ENCODE data around the gene PGP. TPM values are rescaled to one million over a fixed set of nuclear protein-coding genes. Genes with fewer than 3 reads are reported as not detected.

Gene PGP
- total and polyA plus RNA-seq, 3 experiments from 2014 or later: 14.7 to 30.9 (median 27.3) TPM

DNA sequence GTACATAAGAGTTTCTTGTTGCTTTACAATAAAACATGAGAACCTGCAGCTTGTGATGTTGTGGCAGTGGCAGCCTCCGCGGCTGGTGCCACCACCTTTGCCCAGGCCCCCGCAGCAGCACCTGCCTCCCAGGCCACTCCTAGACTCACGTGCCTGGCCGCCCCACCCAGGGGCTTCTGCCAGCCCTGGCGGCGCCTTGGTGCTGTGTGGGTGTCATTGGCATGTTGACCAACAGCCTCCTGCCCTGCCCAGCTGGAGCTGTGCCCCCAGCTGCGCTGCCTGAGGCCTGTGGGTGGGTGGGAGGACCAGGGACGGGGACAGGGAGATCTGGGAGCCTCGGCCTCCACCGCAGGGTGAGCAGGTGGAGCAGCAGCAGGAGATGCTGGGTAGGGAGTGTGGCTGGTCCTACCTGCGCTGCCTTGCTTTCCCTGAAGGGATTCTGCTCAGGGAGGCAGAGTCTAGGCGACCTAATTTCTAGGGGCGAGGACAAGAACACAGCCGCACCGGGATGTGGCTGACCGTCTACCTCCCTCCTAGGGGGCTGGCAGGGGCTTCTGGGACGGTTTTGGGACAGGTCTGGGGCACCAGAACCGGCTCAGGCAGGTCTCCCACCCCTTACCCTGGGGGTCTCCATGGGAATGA lies 21.2 kb upstream of the PGP start:
- Histone ChIP-seq H3K27ac (ENCODE audit: low read depth, low read length) (no peak overlapping the region), H3K4me3 (ENCODE audit: low read length) (no peak overlapping the region), H3K27me3 (ENCODE audit: insufficient read depth, low read length, poor library complexity, severe bottlenecking) (no peaks in the 10 kb centered on the region), H3K4me1 (ENCODE audit: insufficient read depth, low read length) (no peaks in the 10 kb centered on the region), H3K36me3 (ENCODE audit: insufficient read depth, low read length) (no peaks in the 10 kb centered on the region), H3K9me3 (ENCODE audit: low read length) (no peaks in the 10 kb centered on the region)
- DNase-seq: no peak
- H3K9me3 Mint-ChIP-seq: no peaks in the 10 kb centered on the region
- H3K27me3 Mint-ChIP-seq: no peaks in the 10 kb centered on the region
- H3K4me1 Mint-ChIP-seq: peaks cover 0 to 3% (median 0%) of the 10 kb centered on the region in 3 donors
- H3K4me3 Mint-ChIP-seq: no peak overlapping the region
- peaks cover 0 to 39% (median 0%) of the 10 kb centered on the region in 3 donors for H3K36me3 Mint-ChIP-seq
- CTCF ChIA-PET: interaction anchor here (0.8 kb wide), 1 partner anchor 22 kb away, joined by 3 read pairs; no protein-coding TSS in a partner anchor
- H3K27ac Mint-ChIP-seq: no peak overlapping the region
- POLR2A ChIA-PET: interaction anchor here (0.8 kb wide), 1 partner anchor 21 kb away, joined by 3 read pairs; the partner anchor contains the start of gene PGP

DNA sequence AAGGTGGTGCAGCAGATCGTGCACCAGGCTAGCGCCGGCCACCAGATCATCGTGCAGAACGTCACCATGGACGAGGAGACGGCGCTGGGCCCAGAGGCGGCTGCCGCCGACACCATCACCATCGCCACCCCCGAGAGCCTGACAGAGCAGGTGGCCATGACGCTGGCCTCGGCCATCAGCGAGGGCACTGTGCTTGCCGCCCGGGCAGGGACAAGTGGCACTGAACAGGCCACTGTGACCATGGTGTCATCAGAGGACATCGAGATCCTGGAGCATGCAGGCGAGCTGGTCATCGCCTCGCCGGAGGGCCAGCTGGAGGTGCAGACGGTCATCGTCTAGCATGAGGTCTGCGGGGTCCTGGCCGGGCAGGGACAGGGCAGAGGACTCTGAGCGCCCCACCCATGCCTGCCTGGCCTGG lies 20.6 kb upstream of the PGP start:
- no peaks in the 10 kb centered on the region for H3K27me3 Mint-ChIP-seq
- no peaks in the 10 kb centered on the region for H3K36me3 ChIP-seq (ENCODE audit: insufficient read depth, low read length)
- CTCF ChIA-PET: no interaction called here

DNA sequence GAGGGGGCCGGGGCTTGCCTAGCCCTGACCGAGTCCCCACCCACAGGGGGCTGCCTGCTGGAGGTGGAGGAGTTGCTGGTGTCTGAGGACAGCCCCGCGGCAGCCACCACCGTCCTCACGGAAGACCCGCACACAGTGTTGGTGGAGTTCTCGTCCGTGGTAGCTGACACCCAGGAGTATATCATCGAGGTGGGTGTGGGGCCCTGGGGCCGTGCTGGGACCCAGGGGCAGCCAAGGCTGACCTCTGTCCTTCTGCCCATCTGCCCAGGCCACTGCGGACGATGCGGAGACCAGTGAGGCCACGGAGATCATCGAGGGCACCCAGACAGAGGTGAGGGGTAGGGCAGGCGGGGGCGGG lies 20.2 kb upstream of the PGP start:
- no peak overlapping the region for H3K4me3 Mint-ChIP-seq
- Histone ChIP-seq H3K27ac (ENCODE audit: low read depth, low read length) (no peak overlapping the region), H3K27me3 (ENCODE audit: insufficient read depth, low read length, poor library complexity, severe bottlenecking) (no peaks in the 10 kb centered on the region), H3K4me3 (ENCODE audit: low read length) (no peak overlapping the region), H3K4me1 (ENCODE audit: insufficient read depth, low read length) (no peaks in the 10 kb centered on the region), H3K36me3 (ENCODE audit: insufficient read depth, low read length) (peaks cover 2% of the 10 kb centered on the region), H3K9me3 (ENCODE audit: low read length) (no peaks in the 10 kb centered on the region)
- peaks cover 0 to 47% (median 0%) of the 10 kb centered on the region in 3 donors for H3K36me3 Mint-ChIP-seq
- H3K27ac Mint-ChIP-seq: no peak overlapping the region
- no peaks in the 10 kb centered on the region for H3K9me3 Mint-ChIP-seq
- CTCF ChIA-PET: no interaction called here
- H3K27me3 Mint-ChIP-seq: no peaks in the 10 kb centered on the region
- H3K4me1 Mint-ChIP-seq: peaks cover 0 to 3% (median 0%) of the 10 kb centered on the region in 3 donors
- no peak for DNase-seq
- POLR2A ChIA-PET: no interaction called here

More for the DNA sequence above, 20.6 kb upstream of the PGP start:
- no peaks in the 10 kb centered on the region for H3K9me3 ChIP-seq (ENCODE audit: low read length)
- no peak overlapping the region for H3K27ac ChIP-seq (ENCODE audit: low read depth, low read length)
- no peak overlapping the region for H3K4me3 Mint-ChIP-seq
- peak in 1 of 5 donors; percentile 48 for DNase-seq
- H3K27me3 ChIP-seq (ENCODE audit: insufficient read depth, low read length, poor library complexity, severe bottlenecking): no peaks in the 10 kb centered on the region
- H3K4me1 Mint-ChIP-seq: peaks cover 0 to 3% (median 0%) of the 10 kb centered on the region in 3 donors
- no peaks in the 10 kb centered on the region for H3K4me1 ChIP-seq (ENCODE audit: insufficient read depth, low read length)
- H3K9me3 Mint-ChIP-seq: no peaks in the 10 kb centered on the region
- H3K27ac Mint-ChIP-seq: no peak overlapping the region
- no peak overlapping the region for H3K4me3 ChIP-seq (ENCODE audit: low read length)
- H3K36me3 Mint-ChIP-seq: peaks cover 0 to 42% (median 0%) of the 10 kb centered on the region in 3 donors
- POLR2A ChIA-PET: no interaction called here

DNA sequence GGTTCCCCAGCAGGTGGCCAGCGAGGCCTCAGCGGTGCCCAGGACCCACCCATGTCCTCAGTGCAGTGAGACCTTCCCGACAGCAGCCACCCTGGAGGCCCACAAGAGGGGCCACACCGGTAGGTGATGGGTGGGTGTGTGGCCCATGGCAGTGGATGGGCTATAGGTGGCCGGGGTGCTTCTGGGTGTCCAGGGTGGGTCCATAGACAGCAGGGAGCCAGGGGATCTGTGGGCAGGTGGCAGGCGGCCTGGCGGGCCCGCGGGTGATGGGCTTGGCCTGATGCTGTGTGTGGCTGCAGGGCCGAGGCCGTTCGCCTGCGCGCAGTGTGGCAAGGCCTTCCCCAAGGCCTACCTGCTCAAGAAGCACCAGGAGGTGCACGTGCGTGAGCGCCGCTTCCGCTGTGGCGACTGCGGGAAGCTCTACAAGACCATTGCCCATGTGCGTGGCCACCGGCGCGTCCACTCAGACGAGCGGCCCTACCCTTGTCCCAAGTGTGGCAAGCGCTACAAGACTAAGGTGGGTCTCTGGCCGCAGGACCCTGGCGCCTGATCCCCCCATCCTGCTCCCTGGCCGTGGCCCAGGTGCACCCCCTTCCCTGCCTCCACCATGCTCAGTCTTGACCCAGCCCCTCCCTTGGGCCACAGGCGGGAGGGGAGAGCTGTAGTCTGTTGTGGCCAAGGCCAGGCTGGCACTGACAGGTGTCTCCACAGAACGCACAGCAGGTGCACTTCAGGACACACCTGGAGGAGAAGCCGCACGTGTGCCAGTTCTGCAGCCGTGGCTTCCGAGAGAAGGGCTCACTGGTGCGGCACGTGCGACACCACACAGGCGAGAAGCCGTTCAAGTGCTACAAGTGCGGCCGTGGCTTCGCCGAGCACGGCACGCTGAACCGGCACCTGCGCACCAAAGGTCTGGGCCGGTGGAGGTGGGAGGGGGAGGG lies 19.5 kb upstream of the PGP start:
- Mint-ChIP-seq H3K36me3 (peaks cover 0 to 53% (median 0%) of the 10 kb centered on the region in 3 donors), H3K4me1 (peaks cover 0 to 3% (median 0%) of the 10 kb centered on the region in 3 donors), H3K9me3 (no peaks in the 10 kb centered on the region), H3K27me3 (no peaks in the 10 kb centered on the region), H3K27ac (no peak overlapping the region), H3K4me3 (no peak overlapping the region)
- Histone ChIP-seq H3K27me3 (ENCODE audit: insufficient read depth, low read length, poor library complexity, severe bottlenecking) (no peaks in the 10 kb centered on the region), H3K9me3 (ENCODE audit: low read length) (no peaks in the 10 kb centered on the region), H3K4me1 (ENCODE audit: insufficient read depth, low read length) (no peaks in the 10 kb centered on the region), H3K27ac (ENCODE audit: low read depth, low read length) (no peak overlapping the region), H3K4me3 (ENCODE audit: low read length) (no peak overlapping the region), H3K36me3 (ENCODE audit: insufficient read depth, low read length) (peaks cover 9% of the 10 kb centered on the region)
- CTCF ChIA-PET: no interaction called here
- peak in 1 of 5 donors; percentile 47 for DNase-seq
- POLR2A ChIA-PET: no interaction called here

DNA sequence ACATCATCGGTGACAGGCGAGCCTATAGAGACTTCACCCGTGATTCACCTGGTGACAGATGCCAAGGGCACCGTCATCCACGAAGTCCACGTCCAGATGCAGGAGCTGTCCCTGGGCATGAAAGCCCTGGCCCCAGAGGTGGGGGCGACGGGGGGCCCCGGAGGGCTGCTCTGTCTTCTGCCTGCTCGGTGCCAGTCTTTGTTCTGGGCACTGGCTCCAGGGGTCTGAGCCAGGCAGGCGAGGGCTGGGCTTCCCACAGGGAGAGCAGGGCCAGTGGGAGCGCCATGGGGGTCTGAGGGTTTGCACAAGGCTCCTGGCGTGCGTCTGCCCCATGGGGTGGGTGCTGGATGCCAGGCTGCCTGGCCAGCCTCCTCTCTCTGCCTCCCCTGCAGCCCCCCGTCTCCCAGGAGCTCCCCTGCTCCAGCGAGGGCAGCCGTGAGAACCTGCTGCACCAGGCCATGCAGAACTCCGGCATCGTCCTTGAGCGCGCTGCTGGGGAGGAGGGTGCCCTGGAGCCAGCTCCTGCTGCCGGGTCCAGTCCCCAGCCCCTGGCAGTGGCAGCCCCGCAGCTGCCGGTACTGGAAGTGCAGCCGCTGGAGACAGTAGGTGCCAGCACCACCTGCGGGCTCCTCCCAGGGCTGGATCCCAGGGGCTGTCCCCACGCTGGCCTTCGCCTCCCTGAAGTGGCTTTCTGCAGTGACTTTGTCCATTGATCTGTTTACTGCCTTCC lies 18.6 kb upstream of the PGP start:
- H3K27ac Mint-ChIP-seq: no peak overlapping the region
- no peak overlapping the region for H3K27ac ChIP-seq (ENCODE audit: low read depth, low read length)
- no peak overlapping the region for H3K4me3 ChIP-seq (ENCODE audit: low read length)
- no peaks in the 10 kb centered on the region for H3K4me1 ChIP-seq (ENCODE audit: insufficient read depth, low read length)
- no peaks in the 10 kb centered on the region for H3K9me3 Mint-ChIP-seq
- no peaks in the 10 kb centered on the region for H3K27me3 Mint-ChIP-seq
- CTCF ChIA-PET: no interaction called here
- POLR2A ChIA-PET: no interaction called here
- H3K4me3 Mint-ChIP-seq: no peak overlapping the region
- H3K27me3 ChIP-seq (ENCODE audit: insufficient read depth, low read length, poor library complexity, severe bottlenecking): no peaks in the 10 kb centered on the region
- no peak for DNase-seq
- H3K36me3 Mint-ChIP-seq: peaks cover 0 to 59% (median 0%) of the 10 kb centered on the region in 3 donors
- peaks cover 0 to 3% (median 0%) of the 10 kb centered on the region in 3 donors for H3K4me1 Mint-ChIP-seq
- H3K9me3 ChIP-seq (ENCODE audit: low read length): no peaks in the 10 kb centered on the region
- H3K36me3 ChIP-seq (ENCODE audit: insufficient read depth, low read length): peaks cover 10% of the 10 kb centered on the region

DNA sequence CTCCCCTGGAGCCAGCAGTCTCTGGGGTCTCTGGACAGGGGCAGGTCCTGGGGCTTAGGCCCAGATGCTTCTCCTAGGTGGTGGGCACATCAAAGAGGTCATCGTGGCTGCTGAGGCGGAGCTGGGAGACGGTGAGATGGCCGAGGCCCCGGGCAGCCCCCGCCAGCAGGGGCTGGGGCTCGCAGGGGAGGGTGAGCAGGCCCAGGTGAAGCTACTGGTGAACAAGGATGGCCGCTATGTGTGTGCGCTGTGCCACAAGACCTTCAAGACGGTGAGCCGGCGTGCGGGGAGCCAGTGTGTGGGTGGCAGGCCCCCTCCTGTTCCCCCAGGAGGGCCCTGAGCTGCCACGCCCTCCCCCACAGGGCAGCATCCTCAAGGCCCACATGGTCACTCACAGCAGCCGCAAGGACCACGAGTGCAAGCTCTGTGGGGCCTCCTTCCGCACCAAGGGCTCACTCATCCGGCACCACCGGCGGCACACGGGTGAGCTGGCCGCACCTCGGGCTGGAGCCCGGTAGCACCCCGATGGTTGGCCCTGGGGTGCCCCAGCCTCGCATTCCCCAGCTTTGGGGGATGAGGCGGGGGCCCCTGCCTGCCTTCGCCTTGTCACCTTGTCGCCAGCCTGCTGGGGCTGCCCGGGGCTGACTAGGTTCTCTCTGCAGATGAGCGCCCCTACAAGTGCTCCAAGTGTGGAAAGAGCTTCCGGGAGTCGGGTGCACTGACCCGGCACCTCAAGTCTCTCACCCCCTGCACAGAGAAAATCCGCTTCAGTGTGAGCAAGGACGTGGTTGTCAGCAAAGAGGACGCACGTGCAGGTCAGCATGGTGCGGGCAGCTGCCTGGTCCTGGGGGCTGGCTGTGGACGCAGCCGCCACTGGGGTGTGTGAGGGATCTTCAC lies 17.7 kb upstream of the PGP start:
- no peaks in the 10 kb centered on the region for H3K27me3 Mint-ChIP-seq
- peaks cover 0 to 64% (median 0%) of the 10 kb centered on the region in 3 donors for H3K36me3 Mint-ChIP-seq
- Histone ChIP-seq H3K27me3 (ENCODE audit: insufficient read depth, low read length, poor library complexity, severe bottlenecking) (no peaks in the 10 kb centered on the region), H3K36me3 (ENCODE audit: insufficient read depth, low read length) (peaks cover 10% of the 10 kb centered on the region), H3K27ac (ENCODE audit: low read depth, low read length) (no peak overlapping the region), H3K9me3 (ENCODE audit: low read length) (no peaks in the 10 kb centered on the region), H3K4me3 (ENCODE audit: low read length) (no peak overlapping the region), H3K4me1 (ENCODE audit: insufficient read depth, low read length) (no peaks in the 10 kb centered on the region)
- no peak for DNase-seq
- no peaks in the 10 kb centered on the region for H3K9me3 Mint-ChIP-seq
- H3K4me1 Mint-ChIP-seq: peaks cover 0 to 3% (median 0%) of the 10 kb centered on the region in 3 donors
- ChIA-PET POLR2A (no interaction called here), CTCF (no interaction called here)
- no peak overlapping the region for H3K4me3 Mint-ChIP-seq
- H3K27ac Mint-ChIP-seq: no peak overlapping the region

DNA sequence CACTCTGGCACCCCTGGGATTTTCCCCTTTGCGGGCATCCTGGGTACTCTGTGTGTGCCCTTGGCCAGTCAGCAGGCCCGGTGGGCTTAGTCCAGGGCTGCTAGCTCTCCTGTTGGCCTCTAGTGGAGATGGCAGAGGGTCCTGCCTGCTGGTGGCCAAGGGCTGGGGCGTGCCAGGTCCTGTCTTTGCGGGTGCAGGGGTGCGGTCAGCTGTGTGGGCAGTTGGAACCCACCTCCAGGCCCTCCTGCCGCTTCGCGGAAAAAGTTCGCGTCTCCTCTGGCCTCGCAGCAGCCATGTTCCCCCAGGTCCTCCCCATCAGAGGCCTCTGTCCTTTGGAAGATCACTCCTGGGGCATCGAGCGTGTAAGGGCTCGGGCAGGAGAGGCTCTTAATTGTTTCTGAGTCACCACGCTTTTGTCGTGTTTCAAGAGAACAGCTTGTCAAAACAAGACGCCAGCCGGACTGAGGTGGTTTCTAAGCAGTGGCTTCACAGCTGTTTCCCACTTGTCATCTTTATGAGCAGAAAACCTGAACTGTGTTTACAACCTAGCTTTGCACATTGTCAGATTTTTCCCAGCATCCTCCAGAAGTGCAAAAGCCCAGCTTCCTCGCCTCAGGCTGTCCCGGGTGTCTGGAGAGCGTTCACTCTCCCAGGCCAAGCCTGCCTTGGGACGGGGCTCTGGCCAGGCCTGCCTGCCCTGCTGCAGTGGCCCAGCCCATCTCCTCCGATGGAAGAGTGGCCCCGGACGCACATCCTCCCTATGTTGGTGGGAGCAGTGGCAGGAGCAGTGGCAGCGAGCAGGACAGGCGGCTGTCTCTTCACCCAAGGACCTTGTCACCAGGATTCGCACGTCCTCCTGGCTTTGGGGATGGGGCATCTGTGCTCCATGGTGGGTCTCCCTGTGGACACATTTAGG lies 16.6 kb upstream of the PGP start:
- H3K36me3 Mint-ChIP-seq: peaks cover 0 to 67% (median 0%) of the 10 kb centered on the region in 3 donors
- Histone ChIP-seq H3K4me1 (ENCODE audit: insufficient read depth, low read length) (no peaks in the 10 kb centered on the region), H3K9me3 (ENCODE audit: low read length) (no peaks in the 10 kb centered on the region), H3K27ac (ENCODE audit: low read depth, low read length) (no peak overlapping the region), H3K27me3 (ENCODE audit: insufficient read depth, low read length, poor library complexity, severe bottlenecking) (no peaks in the 10 kb centered on the region), H3K36me3 (ENCODE audit: insufficient read depth, low read length) (peaks cover 10% of the 10 kb centered on the region), H3K4me3 (ENCODE audit: low read length) (no peak overlapping the region)
- H3K27me3 Mint-ChIP-seq: no peaks in the 10 kb centered on the region
- DNase-seq: peak in 1 of 5 donors; percentile 42
- H3K4me3 Mint-ChIP-seq: no peak overlapping the region
- H3K4me1 Mint-ChIP-seq: peaks cover under 1 to 12% (median 2%) of the 10 kb centered on the region in 3 donors
- ChIA-PET POLR2A (no interaction called here), CTCF (no interaction called here)
- H3K9me3 Mint-ChIP-seq: no peaks in the 10 kb centered on the region
- no peak overlapping the region for H3K27ac Mint-ChIP-seq

Measured in CD8-positive, alpha-beta memory T cell (primary cell).